ENCODE results near the gene KCNE4.

DNA sequence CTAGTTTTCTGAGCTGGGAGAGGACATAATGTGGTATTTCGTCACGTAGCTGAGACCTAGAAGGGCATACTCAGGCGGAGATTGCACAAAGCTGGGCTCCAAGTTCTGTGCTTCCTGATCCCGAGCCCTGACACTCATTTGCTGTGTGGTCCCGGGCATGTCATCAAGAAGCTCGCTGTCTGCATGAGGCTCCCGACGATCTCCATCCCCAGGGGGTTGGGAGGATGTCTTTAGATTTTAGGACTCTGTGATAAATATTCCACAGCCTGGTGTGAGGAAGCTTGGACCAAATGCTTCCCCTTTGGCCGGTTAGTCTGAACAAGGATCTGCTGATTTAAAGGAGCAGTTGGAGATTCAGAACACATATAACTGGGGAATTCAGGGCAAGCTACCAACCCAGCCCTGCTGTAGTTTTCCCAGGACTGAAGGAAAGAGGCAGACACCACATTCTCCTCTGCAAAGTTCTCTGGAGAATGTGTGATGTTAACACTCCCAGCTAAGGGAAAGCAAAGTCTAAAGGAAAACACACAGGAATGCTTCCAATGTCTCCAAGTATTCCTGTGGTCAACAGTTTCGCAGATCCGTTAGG lies 2.3 kb downstream of the KCNE4 start:
- TF ChIP-seq CTCF (IDR thresholded peaks at IDR 0.05) (no peak), EZH2 (IDR thresholded peaks at IDR 0.05; ENCODE audit: borderline replicate concordance, insufficient read depth, low read depth, low read length, poor library complexity, severe bottlenecking) (no peak)
